Heart left ventricle (tissue), 16 donors: ENCODE measurements around the gene ACSL6. TPM values are rescaled to one million over a fixed set of nuclear protein-coding genes. Genes with fewer than 3 reads are reported as not detected.

ENCODE experiments used
- ATAC-seq, 4 donors: fragments of 200-7000 bp; cut with Tn5 transposase; one replicate each; pipeline ENCODE4 v1.9.1; 2020 to 2022; ENCODE audit warnings: moderate library complexity in 4 of 4, mild to moderate bottlenecking in 3 of 4, moderate number of reproducible peaks in 1 of 4
- DNase-seq, 5 donors: peaks; one replicate each; pipeline ENCODE4 v3.0.0-alpha.2; 2020
- H3K27ac ChIP-seq, 12 donors: fragments of 200-600 bp; sonication (generic) in 4 of 12; one replicate each; pipeline versions ENCODE4 v1.5.0 to v1.8.0; 2016 to 2022; ENCODE audit warnings: mild to moderate bottlenecking in 2 of 12
- H3K27me3 ChIP-seq, 9 donors: fragments of 200-600 bp; sonication (generic) in 2 of 9; one replicate each; pipeline versions ENCODE4 v1.5.1 to v1.8.0; 2016 to 2022; ENCODE audit warnings: mild to moderate bottlenecking in 3 of 9
- H3K36me3 ChIP-seq, 9 donors: fragments of 200-600 bp; sonication (generic) in 2 of 9; one replicate each; pipeline versions ENCODE4 v1.5.0 to v1.8.0; 2018 to 2022; ENCODE audit warnings: mild to moderate bottlenecking in 2 of 9
- H3K4me1 ChIP-seq, 12 donors: fragments of 200-600 bp; sonication (generic) in 4 of 12; one replicate each; pipeline versions ENCODE4 v1.5.0 to v1.8.0; 2016 to 2022; ENCODE audit warnings: mild to moderate bottlenecking in 3 of 12
- H3K4me3 ChIP-seq, 12 donors: fragments of 200-600 bp; sonication (generic) in 4 of 12; one replicate each; pipeline versions ENCODE4 v1.5.0 to v1.8.0; 2017 to 2022; ENCODE audit warnings: mild to moderate bottlenecking in 9 of 12, moderate library complexity in 4 of 12
- H3K9me3 ChIP-seq, 12 donors: fragments of 200-600 bp; sonication (generic) in 4 of 12; one replicate each; pipeline versions ENCODE4 v1.5.0 to v1.8.0; 2016 to 2022; ENCODE audit warnings: mild to moderate bottlenecking in 1 of 12
- POLR2A ChIP-seq, 2 donors: fragments of 450-650 bp; IDR thresholded peaks; one replicate each; pipeline ENCODE4 v1.6.1; 2017; ENCODE audit warnings: antibody characterized with exemption in 2 of 2, mild to moderate bottlenecking in 2 of 2, moderate library complexity in 2 of 2
- WGBS, 4 donors: extraction: QIAGEN DNeasy Blood & Tissue Kit in 2 of 4; methylation state at CpG; one replicate each; pipeline versions ENCODE4 v1.1.5 to v1.1.7; 2013 to 2018; 5-methylcytosine and 5-hydroxymethylcytosine counted together
- intact Hi-C, 10 donors: fragments of 100-400 bp; cut with DNase I; formaldehyde crosslinking; loops; one replicate each; pipeline versions ENCODE4 v1.11.1 to v1.14.2; 2022
- polyA plus RNA-seq, 2 donors: library from polyadenylated mRNA; stranded (reverse); fragments of 200-250 nt; gene quantifications; one replicate each; pipeline ENCODE4 v1.2.3, GENCODE V29; 2013
- total RNA-seq, 9 donors: library from RNA; depleted of rRNA in 2 of 9; stranded (reverse); fragments of >200 nt in 2 of 9; fragmentation: NEBNext Ultra II Directional in 3 of 9; extraction: Animal tissue kit (Norgen Biotek cat#: 25700) in 3 of 9; gene quantifications; one replicate each; pipeline versions ENCODE4 v1.1.0 to v1.2.4, GENCODE V29; 2016 to 2023
- TF ChIP-seq, protein P1 (sequence below), 12 donors: fragments of 200-600 bp; sonication (generic) in 4 of 12; IDR thresholded peaks; one replicate each; pipeline versions ENCODE4 v1.5.0 to v1.8.0; 2018 to 2022; ENCODE audit warnings: antibody characterized with exemption in 12 of 12, mild to moderate bottlenecking in 5 of 12
- donor health status: ischemic (EF 13 %, LVEDD 7.1; RV severe dilation, severe dysfunction).
- donor health status: healthy with polysubstance abuse.
- donor health status: DM: no; HTN: yes; CAD: no.
- donor health status: DM: no; HTN: no; CAD: no.
- donor health status: ischemic (EF 25% LVEDD 6.9; RV normal size, moderate dysfunction).
- donor health status: ischemic (EF 25% LVEDD 5.7; RV mildly dilated, moderate dysfunction).
- donor health status: healthy.
- donor health status: DM: yes; HTN: yes; CAD: no.
- donor health status: ischemic (EF 35%, LVEDD 5.7; RV mildly dilated, moderate dysfunction).
- donor health status: nonischemic (EF 11% LVEDD 7.7; RV severe dilation, severe dysfunction).
- donor health status: DM: yes; HTN: yes; CAD: no.
- donor health status: PGD.
- donor health status: ischemic (EF 29% LVEDD 5.4; RV normal size, mild dysfunction).
- donor health status: nonischemic (EF 23%, LVEDD 6.1; RV moderate dilation, normal function).

Gene ACSL6
- total and polyA plus RNA-seq, 11 donors, result 0.33 to 3.8 (median 2.1) TPM

DNA sequence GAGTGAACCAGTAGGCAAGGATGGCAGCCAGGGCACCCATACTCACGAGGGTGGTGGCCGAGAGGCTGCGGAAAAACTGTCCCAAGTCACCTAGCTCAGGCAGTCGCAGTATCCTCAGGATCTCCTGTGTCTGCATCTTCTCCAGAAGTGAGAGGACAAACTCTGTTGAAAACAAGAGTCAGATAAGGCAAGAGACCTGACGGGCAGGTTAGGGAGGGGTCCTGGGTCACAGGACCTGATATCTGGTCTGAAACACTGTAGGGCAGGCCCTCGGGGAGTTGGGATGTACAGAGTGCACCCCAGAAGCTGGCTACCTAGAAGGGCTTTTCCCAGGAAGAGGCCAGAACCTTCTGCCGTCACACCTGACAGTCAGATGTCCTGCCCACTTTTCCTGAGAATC is 17.4 kb downstream of the ACSL6 start:
- no peak for TF ChIP-seq POLR2A (IDR thresholded peaks at IDR 0.05)
- TF ChIP-seq, protein P1, sequence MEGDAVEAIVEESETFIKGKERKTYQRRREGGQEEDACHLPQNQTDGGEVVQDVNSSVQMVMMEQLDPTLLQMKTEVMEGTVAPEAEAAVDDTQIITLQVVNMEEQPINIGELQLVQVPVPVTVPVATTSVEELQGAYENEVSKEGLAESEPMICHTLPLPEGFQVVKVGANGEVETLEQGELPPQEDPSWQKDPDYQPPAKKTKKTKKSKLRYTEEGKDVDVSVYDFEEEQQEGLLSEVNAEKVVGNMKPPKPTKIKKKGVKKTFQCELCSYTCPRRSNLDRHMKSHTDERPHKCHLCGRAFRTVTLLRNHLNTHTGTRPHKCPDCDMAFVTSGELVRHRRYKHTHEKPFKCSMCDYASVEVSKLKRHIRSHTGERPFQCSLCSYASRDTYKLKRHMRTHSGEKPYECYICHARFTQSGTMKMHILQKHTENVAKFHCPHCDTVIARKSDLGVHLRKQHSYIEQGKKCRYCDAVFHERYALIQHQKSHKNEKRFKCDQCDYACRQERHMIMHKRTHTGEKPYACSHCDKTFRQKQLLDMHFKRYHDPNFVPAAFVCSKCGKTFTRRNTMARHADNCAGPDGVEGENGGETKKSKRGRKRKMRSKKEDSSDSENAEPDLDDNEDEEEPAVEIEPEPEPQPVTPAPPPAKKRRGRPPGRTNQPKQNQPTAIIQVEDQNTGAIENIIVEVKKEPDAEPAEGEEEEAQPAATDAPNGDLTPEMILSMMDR (IDR thresholded peaks at IDR 0.05), result no peak
- ATAC-seq (no peak), DNase-seq (no peak)
- Histone ChIP-seq H3K9me3 (no peaks in the 10 kb centered on the region), H3K27ac (no peak overlapping the region), H3K4me1 (no peaks in the 10 kb centered on the region), H3K27me3 (no peaks in the 10 kb centered on the region), H3K4me3 (no peak overlapping the region), H3K36me3 (no peaks in the 10 kb centered on the region)
- WGBS, 4 donors, result 70 to 91% (median 81%) methylated on average over 6 to 7 of the region's 7 CpGs
- intact Hi-C loops, result loop anchor here in 2 of 10 donors (5.0 kb wide), 2 partner anchors 172 to 412 kb away; no protein-coding TSS in a partner anchor

DNA sequence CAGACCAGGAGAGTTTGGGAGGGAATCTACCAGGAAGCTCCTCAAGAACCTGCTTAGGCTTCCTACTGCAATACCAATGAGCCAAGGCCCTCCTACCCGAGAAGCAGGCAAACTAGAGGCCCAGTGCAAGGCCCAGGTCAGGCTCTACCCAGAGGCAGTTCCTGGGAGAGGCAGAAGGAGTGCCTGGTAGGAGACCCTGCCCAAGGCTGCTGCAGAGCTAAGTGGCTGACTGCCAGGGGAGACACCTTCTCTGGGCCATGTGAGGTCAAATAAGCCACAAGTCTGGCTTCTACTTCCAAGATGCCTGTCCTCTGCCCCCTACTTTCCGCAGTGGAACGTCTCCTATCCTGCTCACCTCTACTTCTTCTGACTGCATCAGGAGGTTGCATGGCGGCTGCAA is 17.8 kb downstream of the ACSL6 start:
- Histone ChIP-seq H3K4me3 (no peak overlapping the region), H3K4me1 (no peaks in the 10 kb centered on the region), H3K27ac (no peak overlapping the region), H3K36me3 (no peaks in the 10 kb centered on the region), H3K27me3 (no peaks in the 10 kb centered on the region), H3K9me3 (no peaks in the 10 kb centered on the region)
- 89 to 99% (median 94%) methylated on average over 4 of the region's 4 CpGs for WGBS, 4 donors
- ATAC-seq (no peak), DNase-seq (no peak)
- intact Hi-C loops, result loop anchor here in 2 of 10 donors (5.0 kb wide), 2 partner anchors 171 to 411 kb away; no protein-coding TSS in a partner anchor
- no peak for TF ChIP-seq POLR2A (IDR thresholded peaks at IDR 0.05)
- TF ChIP-seq, protein P1 (IDR thresholded peaks at IDR 0.05), result no peak

GRCh38 chr5:131992370-131992769 is 19.1 kb downstream of the ACSL6 start:
- no peaks in the 10 kb centered on the region for H3K4me1 ChIP-seq
- DNase-seq (no peak), ATAC-seq (no peak)
- no peaks in the 10 kb centered on the region for H3K27me3 ChIP-seq
- intact Hi-C loops, result loop anchor here in 2 of 10 donors (5.0 kb wide), 2 partner anchors 170 to 410 kb away; no protein-coding TSS in a partner anchor
- H3K36me3 ChIP-seq, result no peaks in the 10 kb centered on the region
- WGBS, 4 donors, result 68 to 75% (median 74%) methylated on average over 5 of the region's 5 CpGs
- TF ChIP-seq, protein P1 (IDR thresholded peaks at IDR 0.05), result no peak
- H3K4me3 ChIP-seq, result no peak overlapping the region
- no peak overlapping the region for H3K27ac ChIP-seq
- H3K9me3 ChIP-seq, result no peaks in the 10 kb centered on the region

GRCh38 chr5:131991593-131992324 is 19.7 kb downstream of the ACSL6 start:
- TF ChIP-seq POLR2A (IDR thresholded peaks at IDR 0.05), result no peak
- WGBS, 4 donors, result 56 to 76% (median 66%) methylated on average over 10 of the region's 10 CpGs
- H3K4me3 ChIP-seq, result no peak overlapping the region
- no peaks in the 10 kb centered on the region for H3K27me3 ChIP-seq
- intact Hi-C loops, result loop anchor here in 2 of 10 donors (5.0 kb wide), 2 partner anchors 169 to 409 kb away; no protein-coding TSS in a partner anchor
- no peaks in the 10 kb centered on the region for H3K9me3 ChIP-seq
- H3K27ac ChIP-seq, result no peak overlapping the region
- ATAC-seq (no peak), DNase-seq (no peak)
- no peaks in the 10 kb centered on the region for H3K36me3 ChIP-seq
- H3K4me1 ChIP-seq, result no peaks in the 10 kb centered on the region
